ENCODE results near the gene SRD5A3. TPM values are rescaled to one million over a fixed set of nuclear protein-coding genes. Genes with fewer than 3 reads are reported as not detected.

SRD5A3 gene
- total and polyA plus RNA-seq, 9 of the 15 experiments (the other 6 are each of a cell fraction or from before 2014, with no cell fraction given) = 2.5 to 37.0 (median 13.3) TPM

- TF ChIP-seq ATF1 (CRISPR knock-in tag; IDR thresholded peaks at IDR 0.05) (no peak), ATF1 (tag; IDR thresholded peaks at IDR 0.05) (no peak), NR3C1 (CRISPR knock-in tag; IDR thresholded peaks at IDR 0.05) (no peak)
These were observed 19.3 kb downstream of the SRD5A3 start (continued) for GRCh38 chr4:55365345-55365728.

- in situ Hi-C loops (cut with MboI) = no loop called here
- no TSS peak for BruUV-seq (replicated peaks)
These were observed 20.6 kb downstream of the SRD5A3 start for GRCh38 chr4:55366621-55367020.

More at GRCh38 chr4:55366621-55367020, 20.6 kb downstream of the SRD5A3 start:
- H4K20me1 ChIP-seq (replicated peaks; ENCODE audit: control insufficient read depth, insufficient read depth, low read length) = no peaks in the 10 kb centered on the region
- H3K4me1 ChIP-seq (replicated peaks in 1 of 2; ENCODE audit: control insufficient read depth in 2 of 2, insufficient read depth in 2 of 2, low read length in 2 of 2) = no peaks in the 10 kb centered on the region; a peak in 1 of 5 replicates
- no peak for TF ChIP-seq ADNP (tag; IDR thresholded peaks at IDR 0.05)
- TF ChIP-seq AFF1 (IDR thresholded peaks at IDR 0.05; ENCODE audit: low read depth in 1 of 2, partially characterized antibody in 2 of 2) = no peak
- TF ChIP-seq L3MBTL2 (IDR thresholded peaks at IDR 0.05) = no peak
- TF ChIP-seq HOXB6 (CRISPR knock-in tag; IDR thresholded peaks at IDR 0.05; ENCODE audit: borderline replicate concordance) = no peak
- TF ChIP-seq ZNF76 (CRISPR knock-in tag; IDR thresholded peaks at IDR 0.05; ENCODE audit: borderline replicate concordance) = no peak
- no peak for TF ChIP-seq ZBTB49 (CRISPR knock-in tag; IDR thresholded peaks at IDR 0.05; ENCODE audit: borderline replicate concordance)
- no peak for TF ChIP-seq ZNF232 (CRISPR knock-in tag; IDR thresholded peaks at IDR 0.05)
- no peak for TF ChIP-seq ID3 (CRISPR knock-in tag; IDR thresholded peaks at IDR 0.05)
- no peak for TF ChIP-seq ID3 (tag; IDR thresholded peaks at IDR 0.05)
- H2AFZ ChIP-seq (ENCODE audit: low read depth, low read length) = no peak overlapping the region
- WGBS (ENCODE audit: insufficient coverage, low coverage, missing lambda C conversion rate) = 70% methylated on average over 6 of the region's 7 CpGs
- H3K79me2 ChIP-seq (ENCODE audit: control insufficient read depth, insufficient read depth, low read length) = no peaks in the 10 kb centered on the region
- no peak overlapping the region for H3K4me2 ChIP-seq (ENCODE audit: insufficient read depth, low read length)
- H3K9me1 ChIP-seq (ENCODE audit: control insufficient read depth, insufficient read depth, low read length) = no peaks in the 10 kb centered on the region
- intact Hi-C loops (cut with micrococcal nuclease) = no loop called here
- no peak overlapping the region for H3K27ac ChIP-seq (ENCODE audit: extremely low read depth, low read depth, low read length)
- no peaks in the 10 kb centered on the region for H3K27me3 ChIP-seq (ENCODE audit: control insufficient read depth in 2 of 2, insufficient read depth in 2 of 2, low read length in 2 of 2)
- ChIA-PET CTCF (ENCODE audit: low intra/inter-chr PET ratio) (no interaction called here), POLR2A (no interaction called here)
- no peak overlapping the region for H3K4me3 ChIP-seq
- FAIRE-seq (no peak), DNase-seq (ENCODE audit: extremely low read depth in 1 of 4, low spot score in 3 of 4) (no peak), ATAC-seq (no peak)
- no peak overlapping the region for H3K9ac ChIP-seq (ENCODE audit: insufficient read depth in 1 of 2, low read depth in 2 of 2, low read length in 2 of 2)
- peaks cover 3% of the 10 kb centered on the region; the same call in 1 of the 3 replicates for H3K36me3 ChIP-seq (ENCODE audit: control insufficient read depth, insufficient read depth, low read length)
- no peaks in the 10 kb centered on the region for H3K9me3 ChIP-seq (replicated peaks; ENCODE audit: control insufficient read depth, insufficient read depth, low read depth, low read length)
